Muscle of back (tissue), 11 donors: ENCODE data around the gene WASF2. TPM values are rescaled to one million over a fixed set of nuclear protein-coding genes. Genes with fewer than 3 reads are reported as not detected.
"Not testable (repeated sequence)": the region's sequence is repeated elsewhere in the genome, so short reads cannot be mapped to it uniquely, and the experiment has no call there.

Experiments
- DNase-seq, 3 donors: peaks; one replicate each; pipeline versions ENCODE4 v3.0.0 to v3.0.0-alpha.2; 2013
- polyA plus RNA-seq, 10 donors: library from polyadenylated mRNA; unstranded; fragments of 120-200 nt; gene quantifications; one replicate each; pipeline ENCODE4 v1.2.1, GENCODE V29; 2013; ENCODE audit not compliant: insufficient read length in 10 of 10

Gene WASF2
- polyA plus RNA-seq, 10 donors, result 66.0 to 92.2 (median 84.3) TPM

DNA sequence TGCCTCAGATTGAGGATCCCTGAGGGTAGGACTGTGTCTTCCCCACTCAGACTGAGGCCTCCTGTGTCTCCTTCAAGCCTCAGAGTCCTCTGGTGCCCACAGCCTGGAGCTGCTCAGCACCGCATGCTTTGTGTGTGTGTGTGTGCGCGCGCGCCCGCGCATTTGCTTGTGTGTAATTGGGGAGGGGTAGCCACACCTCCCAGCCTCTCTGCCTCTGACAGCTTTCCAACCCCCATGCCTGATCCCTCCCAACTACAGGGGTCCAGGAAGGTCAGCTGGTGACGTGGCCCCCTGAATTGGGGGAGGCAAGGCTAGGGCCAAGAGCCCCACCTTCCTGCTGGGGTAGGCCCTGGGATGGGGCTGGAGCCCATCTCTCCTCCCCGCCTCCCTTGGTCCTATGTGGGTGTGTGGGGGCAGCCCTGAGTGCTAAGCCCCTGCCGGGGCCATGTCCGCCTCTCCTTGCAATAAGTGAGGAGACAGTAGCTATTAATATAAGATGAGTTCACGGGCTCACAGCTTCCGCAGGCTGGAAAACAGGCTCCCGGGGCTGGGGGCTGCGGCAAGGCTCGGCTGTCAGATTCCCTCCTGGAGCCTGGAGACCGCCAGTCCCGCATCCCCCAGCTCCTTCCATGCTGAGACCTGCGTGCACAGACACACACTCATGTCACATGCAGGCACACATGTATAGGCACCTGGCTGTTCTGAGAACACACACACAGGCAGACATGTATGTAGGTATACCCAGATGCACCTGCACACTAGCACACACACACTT, 90.5 kb downstream of the WASF2 start:
- peak in 1 of 3 donors; percentile 74 for DNase-seq

DNA sequence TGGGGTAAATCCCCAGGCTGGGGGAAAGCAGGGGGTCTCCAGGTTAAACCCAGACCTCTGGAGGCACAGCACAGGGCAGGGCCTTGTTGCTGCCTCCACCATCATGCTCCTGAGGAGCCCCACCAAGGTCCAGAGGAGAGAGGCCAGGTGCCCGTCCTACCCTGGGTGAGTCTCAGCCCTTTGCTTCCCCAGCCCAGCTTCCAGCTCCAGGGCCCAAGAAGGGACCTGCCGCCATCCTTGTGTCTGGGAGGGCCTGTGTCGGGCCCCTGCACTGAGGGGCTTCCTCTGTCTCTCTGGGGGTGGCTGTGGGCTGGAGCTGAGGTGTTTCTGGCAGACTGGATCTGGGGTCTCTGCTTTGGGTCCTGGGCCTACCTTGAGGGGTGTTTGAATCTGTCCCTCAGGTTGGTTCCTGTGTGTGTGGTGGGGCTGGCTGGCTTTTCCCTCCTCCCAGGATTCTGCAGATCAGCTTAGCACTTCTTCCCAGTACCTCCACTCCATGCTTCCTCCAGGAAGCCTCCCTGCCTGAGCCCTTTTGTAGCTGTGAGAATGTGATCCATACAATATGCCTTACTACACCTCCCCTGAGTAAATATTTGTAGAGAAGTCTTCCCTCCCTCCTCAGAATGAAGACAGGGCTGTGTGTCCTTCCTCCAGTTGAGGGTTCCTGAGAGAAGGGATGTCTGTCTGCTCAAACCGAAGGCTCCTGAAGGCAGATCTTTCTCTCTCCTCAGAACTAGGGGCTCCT, 91.4 kb downstream of the WASF2 start:
- DNase-seq, result no peak

DNA sequence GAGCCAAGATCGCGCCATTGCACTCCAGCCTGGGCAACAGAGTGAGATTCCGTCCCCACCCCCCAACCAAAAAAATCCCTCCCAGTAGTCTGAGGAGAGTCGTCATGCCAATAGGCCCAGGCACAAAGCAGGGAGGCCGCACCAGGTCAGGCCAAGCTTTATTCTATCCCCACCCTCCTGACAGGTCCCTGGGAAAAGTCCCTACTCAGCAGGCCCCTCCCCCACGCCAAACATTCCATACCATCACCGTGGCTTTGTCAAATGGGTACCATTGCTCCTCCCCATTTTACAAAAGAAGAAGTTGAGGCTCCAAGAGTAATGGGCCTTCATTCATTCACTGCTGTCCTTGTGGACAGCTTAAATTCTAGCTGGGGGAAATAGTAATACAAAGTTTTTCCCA, 92.2 kb downstream of the WASF2 start:
- no peak for DNase-seq

DNA sequence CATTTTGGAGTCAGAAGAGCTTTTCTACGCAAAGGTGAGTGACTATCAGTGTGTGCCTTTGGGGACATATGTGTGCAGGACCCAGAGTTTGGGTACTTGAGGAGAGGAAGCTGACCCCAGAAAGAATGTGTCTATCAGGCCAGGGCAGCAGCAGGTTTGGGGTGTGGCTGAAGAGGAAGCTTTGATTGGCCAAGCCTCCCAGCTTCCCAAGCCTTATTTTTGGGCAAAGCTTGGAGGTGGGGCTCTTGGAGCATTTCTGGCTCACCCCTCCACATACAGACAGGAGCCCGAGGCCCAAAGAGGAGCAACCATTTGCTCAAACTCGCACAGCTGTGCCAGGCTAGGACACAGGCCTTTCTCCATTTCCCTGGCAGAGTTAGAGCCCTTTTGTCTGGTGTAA, 92.9 kb downstream of the WASF2 start:
- DNase-seq, result no peak

DNA sequence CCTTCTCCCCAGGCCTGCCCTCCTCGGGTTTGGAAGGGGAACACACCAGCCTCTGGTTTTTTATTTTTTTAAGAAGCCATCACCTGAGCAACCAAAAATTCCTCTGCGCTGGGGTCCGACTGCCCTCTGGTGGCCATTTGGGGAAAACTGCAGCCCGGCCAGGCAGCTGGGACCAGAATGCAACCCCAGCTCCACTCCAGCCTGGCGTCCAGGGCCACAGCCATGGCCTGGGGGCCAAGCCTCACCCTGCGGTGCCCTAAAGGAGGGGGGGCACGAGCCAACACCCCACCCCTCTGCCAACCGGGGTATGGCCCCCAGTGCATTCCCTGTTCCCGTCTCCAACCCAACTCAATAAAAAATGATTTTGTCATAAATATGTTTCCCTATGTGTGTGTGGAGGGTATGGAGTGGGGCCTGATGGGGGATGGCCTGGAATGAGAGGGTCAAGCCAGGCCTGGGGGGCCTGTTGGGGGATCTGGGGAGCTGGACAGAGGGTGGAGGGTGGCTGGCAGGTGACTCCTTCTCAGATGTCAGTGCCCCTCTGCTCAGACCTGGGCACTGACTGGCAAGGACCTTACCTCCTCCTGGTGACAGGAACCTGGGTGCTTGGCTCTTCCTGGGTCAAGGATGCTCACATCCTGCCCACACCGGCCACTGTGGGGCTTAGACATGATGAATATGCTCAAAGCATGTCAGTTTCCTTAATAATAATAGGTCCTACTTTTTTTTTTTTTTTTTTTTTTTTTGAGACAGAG, 94.3 kb downstream of the WASF2 start:
- DNase-seq, result peak; percentile 59 to 85 (median 80)

DNA sequence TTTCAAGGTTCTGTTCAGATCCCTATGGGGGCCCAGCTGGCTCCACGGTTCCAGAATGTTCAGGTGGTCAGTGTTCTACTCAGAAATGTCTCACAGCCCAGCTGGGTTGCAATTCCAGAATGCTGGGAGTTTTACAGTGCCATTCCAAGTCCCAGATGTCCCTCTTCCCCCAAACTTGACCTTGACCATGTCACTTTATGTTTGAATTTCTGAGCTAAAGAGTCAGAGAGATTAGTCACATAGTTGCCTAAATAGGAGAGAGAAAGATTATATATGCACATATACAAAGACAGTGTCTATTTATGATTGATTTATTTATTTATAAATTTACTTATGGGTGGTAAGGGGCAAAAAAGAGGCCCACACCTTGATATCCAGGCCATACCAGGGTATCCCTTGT, 95.0 kb downstream of the WASF2 start:
- DNase-seq, result no peak

DNA sequence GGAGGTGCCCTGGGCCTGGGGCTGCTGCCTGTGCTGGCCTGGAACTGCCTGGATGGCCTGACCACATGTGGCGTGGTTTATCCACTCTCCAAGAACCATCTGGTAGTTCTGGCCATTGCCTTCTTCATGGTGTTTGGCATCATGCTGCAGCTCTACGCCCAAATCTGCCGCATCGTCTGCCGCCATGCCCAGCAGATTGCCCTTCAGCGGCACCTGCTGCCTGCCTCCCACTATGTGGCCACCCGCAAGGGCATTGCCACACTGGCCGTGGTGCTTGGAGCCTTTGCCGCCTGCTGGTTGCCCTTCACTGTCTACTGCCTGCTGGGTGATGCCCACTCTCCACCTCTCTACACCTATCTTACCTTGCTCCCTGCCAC, 95.7 kb downstream of the WASF2 start:
- no peak for DNase-seq

DNA sequence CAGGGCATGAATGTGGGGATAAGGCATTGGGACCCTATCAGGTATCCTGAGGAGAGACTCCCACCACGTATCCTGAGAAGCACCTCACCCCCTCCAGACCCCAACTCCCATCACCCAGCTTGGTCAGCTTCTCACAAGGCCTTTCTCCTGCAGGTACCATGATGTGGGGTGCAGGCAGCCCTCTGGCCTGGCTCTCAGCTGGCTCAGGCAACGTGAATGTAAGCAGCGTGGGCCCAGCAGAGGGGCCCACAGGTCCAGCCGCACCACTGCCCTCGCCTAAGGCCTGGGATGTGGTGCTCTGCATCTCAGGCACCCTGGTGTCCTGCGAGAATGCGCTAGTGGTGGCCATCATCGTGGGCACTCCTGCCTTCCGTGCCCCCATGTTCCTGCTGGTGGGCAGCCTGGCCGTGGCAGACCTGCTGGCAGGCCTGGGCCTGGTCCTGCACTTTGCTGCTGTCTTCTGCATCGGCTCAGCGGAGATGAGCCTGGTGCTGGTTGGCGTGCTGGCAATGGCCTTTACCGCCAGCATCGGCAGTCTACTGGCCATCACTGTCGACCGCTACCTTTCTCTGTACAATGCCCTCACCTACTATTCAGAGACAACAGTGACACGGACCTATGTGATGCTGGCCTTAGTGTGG, 96.2 kb downstream of the WASF2 start:
- DNase-seq, result no peak

DNA sequence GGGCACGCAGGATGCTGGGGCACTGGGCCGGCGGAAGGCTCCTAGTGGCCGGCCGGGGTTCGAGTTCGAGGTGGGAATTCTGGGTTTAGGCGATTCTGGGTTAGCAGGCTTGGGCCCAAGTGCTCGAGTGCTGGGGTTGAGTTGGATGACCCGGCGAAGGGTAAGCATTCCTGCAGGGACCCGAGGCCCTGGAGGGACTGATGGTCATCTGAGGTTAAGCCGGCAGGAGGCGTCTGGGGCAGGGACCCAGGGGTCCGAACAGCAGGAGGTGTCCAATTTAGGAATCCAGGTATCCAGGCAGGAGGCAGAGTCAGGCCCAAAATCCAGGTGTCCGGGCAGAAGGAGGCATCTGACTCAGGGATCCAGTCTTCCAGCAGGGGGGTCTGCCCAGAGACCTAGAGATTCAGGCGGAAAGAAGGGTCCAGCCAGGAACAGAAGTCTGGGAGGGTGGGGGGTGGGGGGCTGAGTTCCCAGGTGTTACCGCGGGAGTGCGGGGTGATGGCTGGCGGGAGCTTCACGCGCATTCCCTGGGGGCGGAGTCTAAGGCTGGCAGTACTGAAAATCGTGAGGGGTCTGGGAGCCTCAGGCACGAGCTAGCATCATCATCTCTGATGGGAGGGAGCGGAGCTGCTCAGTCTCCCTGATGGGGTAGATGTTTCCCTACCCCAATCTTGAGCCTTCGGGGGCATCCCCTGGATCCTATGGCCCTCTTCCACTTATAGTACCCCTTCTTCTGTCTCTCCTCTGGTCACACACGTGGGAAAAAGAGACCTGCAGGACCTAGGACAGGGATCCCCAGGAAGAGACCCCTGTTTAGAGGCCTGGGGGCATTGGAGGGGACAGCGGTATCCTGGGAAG, 97.0 kb downstream of the WASF2 start:
- no peak for DNase-seq

DNA sequence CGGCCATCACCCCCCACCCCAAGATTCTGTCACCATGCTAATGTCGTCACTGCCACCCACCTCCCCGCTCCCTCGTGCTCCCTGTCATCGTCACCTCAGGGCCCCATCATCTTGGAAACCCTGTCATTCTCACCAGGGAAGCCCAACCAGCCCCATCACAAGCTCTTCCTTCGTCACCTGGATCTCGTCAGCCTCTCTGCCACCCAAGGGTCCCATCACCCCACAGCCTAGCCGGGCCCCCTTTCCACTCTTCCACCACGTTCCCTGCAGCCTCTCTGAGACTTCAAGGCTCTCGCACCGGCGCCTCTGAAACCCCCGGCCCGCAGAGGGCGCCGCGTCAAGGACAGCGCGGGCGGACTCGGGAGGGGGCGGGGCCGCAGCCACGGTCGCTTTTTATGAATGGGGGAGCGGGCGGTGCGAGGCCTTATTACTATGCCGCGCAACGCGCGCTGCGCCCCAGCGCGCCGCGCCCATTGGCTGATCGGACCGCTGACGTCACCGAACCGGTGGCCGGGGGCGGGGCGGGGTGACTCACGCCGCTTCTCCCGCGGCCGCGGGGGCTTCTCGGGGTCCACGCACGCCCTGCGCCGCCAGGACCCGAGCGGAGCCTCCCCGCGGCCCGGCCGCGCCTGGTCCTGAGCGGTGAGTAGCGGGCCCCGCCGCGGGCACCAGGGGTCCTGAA, 97.7 kb downstream of the WASF2 start, which contains the start of gene GPR3:
Gene GPR3, plus strand, starts transcription at position 527 of the 682 bp plus-strand sequence. CDS start 1,177 bp downstream, outside the sequence.
- DNase-seq, result peak; percentile 87 to 94 (median 90)

DNA sequence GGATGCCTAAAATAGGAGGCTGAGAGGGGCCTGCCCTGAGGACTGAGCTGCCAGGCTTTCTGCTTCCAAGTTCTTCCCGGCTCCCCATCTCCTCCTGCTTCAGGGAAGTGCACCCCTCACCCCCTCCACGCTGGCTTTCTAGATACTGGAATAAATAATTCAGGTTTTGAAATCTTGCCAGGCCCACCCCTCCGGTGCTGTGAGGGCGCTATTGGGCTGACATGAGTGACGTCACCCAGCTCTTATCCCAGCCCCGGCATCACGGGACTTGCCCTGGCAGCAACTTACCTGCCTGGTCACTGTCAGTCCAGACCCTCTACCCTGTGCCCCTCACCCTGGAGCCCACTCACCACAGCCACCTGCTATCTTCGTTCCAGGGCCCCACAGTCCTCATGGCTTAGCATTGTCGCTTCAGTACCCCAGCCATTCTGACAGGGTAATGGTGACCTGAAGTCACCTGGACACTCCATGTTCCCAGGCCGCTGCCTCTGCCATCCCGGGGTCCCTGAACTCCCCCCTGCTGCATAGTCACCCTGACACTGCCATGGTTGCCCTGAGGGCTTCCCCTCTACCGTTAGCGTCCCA, 98.4 kb downstream of the WASF2 start:
- DNase-seq, result peak in 1 of 3 donors; percentile 61

DNA sequence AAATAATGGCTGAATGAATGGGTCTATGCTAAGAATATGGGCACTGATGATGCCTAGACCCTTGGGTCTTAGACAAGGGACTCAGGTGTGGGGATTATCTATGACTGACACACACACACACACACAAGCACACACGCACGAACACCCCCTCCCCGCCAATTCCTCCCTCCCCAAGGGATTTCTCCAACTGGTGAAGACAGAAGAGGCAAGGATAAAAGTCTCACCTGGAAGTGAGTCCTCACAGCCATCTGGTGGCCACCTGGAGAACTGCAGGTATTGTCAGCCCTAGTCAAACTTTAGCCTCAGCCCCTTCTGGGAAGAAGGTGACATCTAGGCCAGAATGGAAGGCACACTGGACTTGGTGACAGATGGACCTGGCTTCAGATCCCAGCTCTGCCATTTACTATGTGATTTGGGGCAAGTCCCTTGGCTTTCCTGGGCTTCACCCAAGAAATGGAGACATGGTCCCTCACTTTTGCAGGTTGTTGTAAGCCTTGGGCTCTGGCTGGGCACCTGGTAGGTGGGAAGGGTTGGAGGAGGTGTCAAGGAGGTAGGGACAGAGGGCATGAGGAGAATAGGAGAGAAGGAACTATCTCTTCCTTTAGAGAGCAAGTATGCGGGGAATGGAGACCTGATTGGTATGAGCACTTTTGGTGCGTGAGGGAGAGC, 101.5 kb downstream of the WASF2 start:
- no peak for DNase-seq

DNA sequence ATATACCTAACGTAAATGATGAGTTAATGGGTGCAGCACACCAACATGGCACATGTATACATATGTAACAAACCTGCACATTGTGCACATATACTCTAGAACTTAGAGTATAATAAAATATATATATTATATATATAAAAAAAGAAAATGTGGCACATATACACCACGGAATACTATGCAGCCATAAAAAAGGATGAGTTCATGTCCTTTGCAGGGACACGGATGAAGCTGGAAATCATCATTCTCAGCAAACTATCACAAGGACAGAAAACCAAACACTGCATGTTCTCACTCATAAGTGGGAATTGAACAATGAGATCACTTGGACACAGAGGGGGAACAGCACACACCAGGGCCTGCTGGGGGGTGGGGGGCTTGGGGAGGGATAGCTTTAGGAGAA, 105.2 kb downstream of the WASF2 start:
- not testable (repeated sequence) for DNase-seq

DNA sequence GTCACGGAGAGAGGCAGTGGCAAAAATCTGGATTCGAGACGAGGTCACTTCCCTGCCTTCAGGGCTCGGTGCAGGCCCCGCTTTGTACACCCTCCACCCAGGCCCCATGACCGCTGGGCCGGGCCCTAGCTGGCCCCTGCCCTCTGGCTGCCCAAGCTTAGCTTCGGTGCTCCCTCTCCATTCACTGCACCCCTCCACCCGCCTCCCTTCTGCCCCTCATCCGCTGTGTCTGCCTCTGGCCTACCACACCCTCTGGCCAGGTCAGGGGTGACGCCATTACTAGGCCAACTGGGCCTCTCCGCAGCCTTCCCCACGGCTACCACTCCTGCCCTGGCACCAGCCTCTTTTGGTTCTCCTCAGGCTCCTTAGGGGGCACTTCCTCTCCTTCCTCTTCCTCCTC, 106.3 kb downstream of the WASF2 start:
- no peak for DNase-seq

DNA sequence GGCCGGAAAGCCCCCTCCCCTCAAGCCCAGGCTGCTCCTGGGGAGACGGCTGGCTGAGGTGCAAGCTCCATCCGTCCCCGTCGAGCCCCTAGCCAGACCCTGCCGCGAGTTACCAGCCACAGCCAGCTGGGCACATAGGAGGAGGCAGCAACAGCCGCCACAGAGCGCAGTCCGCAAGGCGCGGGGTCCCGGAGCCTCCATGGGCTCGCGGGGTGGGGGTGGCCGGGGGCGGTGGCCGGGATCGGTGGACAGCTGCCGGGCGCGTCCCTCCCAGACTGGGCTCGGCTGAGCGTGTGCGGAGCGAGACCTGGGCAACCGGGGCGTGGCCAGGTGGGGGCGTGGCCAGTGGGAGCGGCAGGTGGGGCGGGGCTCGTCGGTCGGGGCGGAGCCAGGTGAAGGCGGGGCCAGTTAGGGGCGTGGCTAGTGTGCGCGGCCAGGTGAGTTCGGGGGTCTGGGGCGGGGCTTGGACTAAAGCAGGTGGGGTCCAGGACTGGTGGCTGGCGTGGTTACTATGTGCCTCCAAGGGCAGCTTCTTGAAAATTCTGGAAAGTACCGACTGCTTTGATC, 106.8 kb downstream of the WASF2 start, which contains the start of gene CD164L2:
Gene CD164L2, minus strand, starts transcription at position 295 of the 567 bp plus-strand sequence. Its CDS starts 94 bp downstream, at position 201.
- DNase-seq, result no peak

DNA sequence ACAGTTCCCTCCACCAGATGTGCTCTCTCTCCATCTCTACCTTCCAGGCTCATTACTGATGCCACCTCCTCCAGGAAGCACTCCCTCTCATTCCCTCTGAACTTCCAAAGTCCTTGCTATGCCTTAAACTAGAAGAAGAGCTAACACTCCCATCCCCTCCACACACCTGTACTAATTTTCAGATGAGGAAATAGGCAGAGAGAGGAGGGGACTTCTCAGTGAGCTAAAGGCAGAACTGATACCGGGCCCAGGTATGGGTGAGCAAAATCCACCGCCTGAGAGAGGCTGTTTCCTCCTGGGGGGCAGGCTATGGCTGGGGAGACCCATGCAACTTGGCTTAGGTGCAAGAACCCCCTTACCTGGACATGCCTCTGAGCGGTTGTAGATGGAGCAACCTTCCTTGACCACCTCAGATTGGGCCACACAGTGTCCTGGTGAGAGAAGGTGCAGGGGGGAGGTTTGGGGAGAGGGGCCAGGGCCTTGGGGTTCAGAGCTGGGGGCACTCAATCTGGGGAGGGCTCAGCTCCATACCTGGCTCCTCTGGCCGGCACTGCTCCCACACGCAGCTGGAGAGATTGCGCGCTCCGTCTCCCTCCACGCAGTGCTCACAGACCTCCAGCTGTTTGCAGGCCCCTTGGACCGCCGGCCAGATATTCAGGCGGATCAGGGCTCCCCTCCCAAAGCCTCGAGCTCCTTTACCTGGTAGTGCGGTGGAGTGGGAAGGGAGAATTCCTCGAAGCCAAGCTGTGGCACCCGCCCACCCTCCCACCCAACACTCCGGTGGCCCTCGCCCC, 107.8 kb downstream of the WASF2 start:
- DNase-seq, result no peak

DNA sequence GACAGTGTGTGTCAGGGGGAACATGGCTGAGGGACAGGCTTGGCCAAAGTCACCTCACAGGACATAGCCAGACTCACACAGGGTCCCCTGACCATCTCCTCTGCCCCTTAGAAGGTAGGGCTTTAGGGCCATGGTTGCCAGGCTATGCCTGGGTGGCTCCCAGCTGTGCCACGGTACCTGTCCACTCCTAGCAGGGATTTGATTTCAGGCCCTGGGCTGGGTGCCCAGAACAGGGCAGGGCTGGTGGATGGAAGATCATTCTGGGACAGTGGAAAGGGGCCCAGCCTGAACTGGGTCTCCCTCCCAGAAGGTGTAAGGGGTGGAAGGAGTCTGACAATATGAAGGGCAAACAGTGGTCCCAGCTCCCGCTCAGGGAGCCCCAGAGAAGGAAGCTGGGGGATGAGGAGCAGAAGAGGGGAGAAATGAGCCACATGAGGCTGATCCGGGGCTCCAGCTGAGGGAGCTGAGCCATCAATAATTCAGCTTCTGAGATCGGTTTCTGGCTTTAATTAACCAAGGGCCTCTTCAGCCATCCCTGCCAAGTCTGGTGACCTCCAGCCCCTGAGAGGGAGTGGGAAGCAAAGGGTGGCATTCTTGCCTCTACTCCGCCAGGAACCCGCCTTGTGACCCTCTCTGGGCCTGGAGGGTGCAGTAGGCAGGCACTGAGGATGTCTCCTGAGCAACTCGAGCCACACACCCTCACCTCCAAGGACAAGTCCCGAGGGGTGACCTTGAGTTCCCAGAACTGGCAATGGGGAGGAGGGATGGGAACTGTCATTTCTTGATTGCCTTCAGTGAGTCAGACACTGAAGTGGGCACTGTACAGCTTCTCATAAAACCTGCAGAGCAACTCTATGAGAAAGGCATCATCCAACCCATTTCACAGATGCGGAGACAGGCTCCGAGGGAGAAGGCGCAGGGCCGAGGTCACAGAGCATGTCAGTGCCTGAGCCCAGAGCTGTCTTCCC, 108.9 kb downstream of the WASF2 start:
- DNase-seq, result no peak
